Naive thymus-derived CD4-positive, alpha-beta T cell (primary cell): Measurements from ENCODE around the gene PLEKHG1. TPM values are rescaled to one million over a fixed set of nuclear protein-coding genes. Genes with fewer than 3 reads are reported as not detected.

Experiments used
- ATAC-seq: fragments of 150-1000 bp; cut with Tn5 transposase; 2 replicates; pipeline ENCODE4 v1.10.0; 2021; ENCODE audit warnings: mild to moderate bottlenecking, moderate library complexity
- CTCF ChIA-PET: fragments of 350-600 bp; sonication (Branson Sonifier 250); formaldehyde crosslinking; loops from one replicate; lab custom pipeline; 2021; ENCODE audit warnings: antibody characterized with exemption; lab: Charles Lee
- POLR2A ChIA-PET: fragments of 350-600 bp; sonication (Branson Sonifier 250); formaldehyde crosslinking; loops from one replicate; lab custom pipeline; 2021; ENCODE audit warnings: antibody characterized with exemption, inconsistent platforms; lab: Charles Lee
- DNase-seq, 9 donors: peaks; one replicate each; pipeline versions ENCODE4 v3.0.0 to v3.0.0-alpha.2; 2020 to 2022; ENCODE audit warnings: mixed read lengths in 1 of 9
- H3K27ac ChIP-seq: one replicate; pipeline ENCODE4 v1.7.0; 2013; ENCODE audit warnings: mild to moderate bottlenecking, low read depth, low read length, moderate library complexity
- H3K27me3 ChIP-seq, 2 donors: one replicate each; pipeline ENCODE4 v1.7.0; 2013; ENCODE audit warnings: low read length in 2 of 2, mild to moderate bottlenecking in 2 of 2, moderate library complexity in 2 of 2; ENCODE audit not compliant: control insufficient read depth in 2 of 2, insufficient read depth in 2 of 2
- H3K36me3 ChIP-seq, 3 experiments: 1 replicate in 2 of 3; 2 replicates in 1 of 3; pipeline ENCODE4 v1.7.0; 2013; ENCODE audit warnings: low read length in 3 of 3, mild to moderate bottlenecking in 3 of 3, moderate library complexity in 1 of 3; ENCODE audit not compliant: insufficient read depth in 3 of 3, control insufficient read depth in 2 of 3
- H3K4me1 ChIP-seq, 2 donors: one replicate each; pipeline ENCODE4 v1.7.0; 2013; ENCODE audit warnings: low read length in 2 of 2, mild to moderate bottlenecking in 2 of 2, moderate library complexity in 1 of 2; ENCODE audit not compliant: control insufficient read depth in 2 of 2, insufficient read depth in 2 of 2
- H3K4me3 ChIP-seq: 2 replicates; pipeline ENCODE4 v1.7.0; 2013; ENCODE audit warnings: mild to moderate bottlenecking, low read length
- H3K9me3 ChIP-seq, 3 experiments: 1 replicate in 2 of 3; 2 replicates in 1 of 3; pipeline ENCODE4 v1.7.0; 2013; ENCODE audit warnings: low read length in 3 of 3; ENCODE audit not compliant: control insufficient read depth in 2 of 3
- H3K27ac Mint-ChIP-seq, 9 donors: one replicate each; pipeline ENCODE4 v1.8.0; 2020 to 2022; ENCODE audit warnings: mixed read lengths in 9 of 9, mild to moderate bottlenecking in 8 of 9, moderate library complexity in 5 of 9, inconsistent platforms in 2 of 9
- H3K27me3 Mint-ChIP-seq, 5 donors: one replicate each; pipeline ENCODE4 v1.8.0; 2021 to 2022; ENCODE audit warnings: mixed read lengths in 5 of 5, mild to moderate bottlenecking in 1 of 5
- H3K36me3 Mint-ChIP-seq, 5 donors: one replicate each; pipeline ENCODE4 v1.8.0; 2020 to 2022; ENCODE audit warnings: mixed read lengths in 5 of 5, mild to moderate bottlenecking in 3 of 5, inconsistent platforms in 1 of 5
- H3K4me1 Mint-ChIP-seq, 7 donors: one replicate each; pipeline ENCODE4 v1.8.0; 2020 to 2022; ENCODE audit warnings: mixed read lengths in 7 of 7, mild to moderate bottlenecking in 3 of 7, inconsistent platforms in 1 of 7
- H3K4me3 Mint-ChIP-seq, 10 donors: one replicate each; pipeline ENCODE4 v1.8.0; 2020 to 2022; ENCODE audit warnings: mild to moderate bottlenecking in 10 of 10, mixed read lengths in 10 of 10, moderate library complexity in 6 of 10, inconsistent platforms in 2 of 10
- H3K9me3 Mint-ChIP-seq, 11 donors: one replicate each; pipeline ENCODE4 v1.8.0; 2020 to 2022; ENCODE audit warnings: mixed read lengths in 11 of 11, mild to moderate bottlenecking in 4 of 11, inconsistent platforms in 1 of 11, moderate library complexity in 1 of 11
- intact Hi-C, 2 donors: fragments of 100-400 bp; cut with micrococcal nuclease; formaldehyde crosslinking; loops; one replicate each; pipeline ENCODE4 v1.15.1; 2023
- polyA plus RNA-seq, 2 donors: library from polyadenylated mRNA; unstranded; fragments of 300-500 nt; fragmentation: Illumina TruSeq; gene quantifications; one replicate each; pipeline ENCODE4 v1.2.3, GENCODE V29; 2021
- total RNA-seq, 6 experiments: library from RNA in 5 of 6; stranded (reverse) in 5 of 6; gene quantifications; 1 replicate in 5 of 6; 2 replicates in 1 of 6; pipeline ENCODE4 v1.2.3 and lab custom pipeline; 2021 to 2026

PLEKHG1 gene
- total and polyA plus RNA-seq, 7 experiments from 2014 or later: 0.57 to 2.6 (median 0.69) TPM; not detected in 1

DNA sequence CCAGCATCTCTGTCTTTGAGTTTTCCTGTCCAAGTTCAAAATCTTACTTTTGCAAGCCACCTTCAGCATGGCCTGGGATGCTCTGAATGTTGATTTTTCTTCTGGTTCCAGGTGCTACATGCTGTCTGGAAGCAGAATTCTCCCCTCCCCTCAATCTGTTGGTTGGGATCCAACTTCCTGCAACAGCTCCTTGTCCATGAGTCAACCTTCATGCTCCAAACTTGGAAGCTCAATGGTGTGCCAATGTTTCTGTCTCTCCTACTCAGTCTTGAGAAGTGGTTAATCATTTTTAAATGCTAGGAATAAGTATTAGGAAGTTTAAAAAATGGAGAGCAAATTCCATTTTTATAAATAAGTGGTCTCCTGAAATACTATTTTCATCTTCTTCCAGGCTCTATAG is 33.2 kb upstream of the PLEKHG1 start:
- peaks cover 0 to 8% (median 0%) of the 10 kb centered on the region in 11 donors for H3K9me3 Mint-ChIP-seq
- intact Hi-C loops: no loop called here
- Histone ChIP-seq H3K4me3 (no peak overlapping the region), H3K4me1 (no peaks in the 10 kb centered on the region), H3K36me3 (no peaks in the 10 kb centered on the region), H3K27me3 (no peaks in the 10 kb centered on the region), H3K27ac (no peak overlapping the region), H3K9me3 (no peaks in the 10 kb centered on the region)
- peaks cover 6 to 15% (median 9%) of the 10 kb centered on the region in 5 donors for H3K27me3 Mint-ChIP-seq
- H3K36me3 Mint-ChIP-seq: no peaks in the 10 kb centered on the region
- DNase-seq (no peak), ATAC-seq (no peak)
- POLR2A ChIA-PET: no interaction called here
- no peak overlapping the region for H3K27ac Mint-ChIP-seq
- CTCF ChIA-PET: no interaction called here
- H3K4me1 Mint-ChIP-seq: no peaks in the 10 kb centered on the region
- no peak overlapping the region for H3K4me3 Mint-ChIP-seq

DNA sequence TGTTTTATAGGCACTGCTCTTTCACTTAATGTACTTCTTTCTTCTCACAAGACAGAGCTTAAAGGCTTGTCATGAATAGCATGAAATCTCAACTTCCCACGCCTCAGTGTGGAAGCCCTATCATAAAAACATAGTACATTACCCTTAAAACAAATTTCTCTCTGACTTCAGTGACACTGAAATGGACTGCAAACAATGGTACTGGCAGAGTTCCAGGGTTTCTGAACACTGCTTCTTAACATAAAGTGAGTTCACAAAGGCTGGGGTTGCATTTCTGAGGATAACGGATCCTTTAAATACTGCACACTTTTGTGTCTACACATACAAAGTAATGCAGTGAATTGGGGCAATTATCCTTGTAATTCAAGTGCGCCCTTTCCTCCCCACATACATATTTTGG is 32.3 kb upstream of the PLEKHG1 start:
- H3K27me3 ChIP-seq: no peaks in the 10 kb centered on the region
- no peaks in the 10 kb centered on the region for H3K9me3 ChIP-seq
- no peak overlapping the region for H3K4me3 ChIP-seq
- Mint-ChIP-seq H3K4me1 (no peaks in the 10 kb centered on the region), H3K27me3 (peaks cover 7 to 20% (median 11%) of the 10 kb centered on the region in 5 donors), H3K36me3 (peaks cover 0 to under 1% (median 0%) of the 10 kb centered on the region in 5 donors), H3K9me3 (peaks cover 0 to 8% (median 0%) of the 10 kb centered on the region in 11 donors), H3K27ac (no peak overlapping the region), H3K4me3 (no peak overlapping the region)
- no peak for ATAC-seq
- intact Hi-C loops: no loop called here
- no peaks in the 10 kb centered on the region for H3K36me3 ChIP-seq
- CTCF ChIA-PET: no interaction called here
- no peak overlapping the region for H3K27ac ChIP-seq
- POLR2A ChIA-PET: no interaction called here
- H3K4me1 ChIP-seq: no peaks in the 10 kb centered on the region
- DNase-seq: no peak

DNA sequence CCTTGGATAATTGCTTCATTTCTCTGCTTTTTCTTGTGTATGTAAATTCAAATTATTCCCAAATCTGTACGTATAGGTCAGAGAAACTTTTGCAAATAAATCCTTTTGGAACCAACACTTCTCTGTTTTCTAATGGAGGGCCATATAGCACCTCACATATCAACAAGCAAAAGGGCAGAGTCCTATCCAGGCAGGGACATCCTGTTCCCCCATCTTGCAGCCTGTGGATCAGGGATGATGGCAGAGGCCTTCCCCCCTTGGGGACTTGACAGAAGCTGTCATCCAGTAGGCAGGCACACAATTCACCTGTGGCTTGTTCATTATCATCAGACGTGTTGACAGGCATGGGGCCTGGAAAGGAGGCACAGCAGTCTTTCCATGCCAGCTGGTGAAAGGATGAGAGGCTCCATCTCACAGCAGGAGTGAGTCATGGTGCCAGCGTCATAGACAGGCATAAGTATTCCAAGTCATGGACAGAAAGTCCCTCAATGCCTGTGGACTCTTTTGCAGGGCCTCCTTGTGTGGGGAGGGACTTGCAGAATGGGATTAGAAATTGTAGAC is 31.8 kb upstream of the PLEKHG1 start:
- H3K27me3 Mint-ChIP-seq: peaks cover 12 to 25% (median 16%) of the 10 kb centered on the region in 5 donors
- peaks cover 0 to 8% (median 0%) of the 10 kb centered on the region in 11 donors for H3K9me3 Mint-ChIP-seq
- Histone ChIP-seq H3K36me3 (no peaks in the 10 kb centered on the region), H3K27ac (no peak overlapping the region), H3K4me3 (no peak overlapping the region), H3K4me1 (no peaks in the 10 kb centered on the region), H3K27me3 (no peaks in the 10 kb centered on the region), H3K9me3 (no peaks in the 10 kb centered on the region)
- no peak overlapping the region for H3K27ac Mint-ChIP-seq
- ChIA-PET POLR2A (no interaction called here), CTCF (no interaction called here)
- no peak overlapping the region for H3K4me3 Mint-ChIP-seq
- ATAC-seq (no peak), DNase-seq (no peak)
- H3K36me3 Mint-ChIP-seq: peaks cover 0 to 3% (median 0%) of the 10 kb centered on the region in 5 donors
- intact Hi-C loops: no loop called here
- no peaks in the 10 kb centered on the region for H3K4me1 Mint-ChIP-seq

DNA sequence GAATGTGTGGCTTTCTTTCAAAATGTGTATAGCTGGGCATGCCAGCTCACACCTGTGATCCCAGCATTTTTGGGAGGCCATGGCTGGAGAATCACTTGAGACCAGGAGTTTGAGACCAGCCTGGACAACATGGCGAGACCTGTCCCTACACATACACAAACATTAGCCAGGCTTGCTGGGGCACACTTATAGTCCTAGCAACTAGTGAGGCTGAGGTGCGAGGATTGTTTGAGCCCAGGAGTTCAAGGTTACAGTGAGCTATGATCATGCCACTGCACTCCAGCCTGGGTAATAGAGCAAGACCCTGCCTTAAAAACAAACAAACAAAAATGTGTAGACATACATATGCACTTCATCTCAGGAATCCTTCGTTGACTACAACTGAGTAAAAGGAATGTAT is 31.1 kb upstream of the PLEKHG1 start:
- CTCF ChIA-PET: no interaction called here
- Mint-ChIP-seq H3K4me3 (no peak overlapping the region), H3K4me1 (no peaks in the 10 kb centered on the region), H3K9me3 (peaks cover 0 to 8% (median 0%) of the 10 kb centered on the region in 11 donors), H3K27me3 (peaks cover 15 to 30% (median 21%) of the 10 kb centered on the region in 5 donors), H3K27ac (no peak overlapping the region), H3K36me3 (peaks cover 0 to 3% (median 0%) of the 10 kb centered on the region in 5 donors)
- ATAC-seq: no peak
- no peaks in the 10 kb centered on the region for H3K36me3 ChIP-seq
- DNase-seq: no peak
- POLR2A ChIA-PET: no interaction called here
- H3K4me3 ChIP-seq: no peak overlapping the region
- intact Hi-C loops: no loop called here
- H3K9me3 ChIP-seq: no peaks in the 10 kb centered on the region
- H3K27ac ChIP-seq: no peak overlapping the region
- H3K27me3 ChIP-seq: no peaks in the 10 kb centered on the region
- H3K4me1 ChIP-seq: no peaks in the 10 kb centered on the region

DNA sequence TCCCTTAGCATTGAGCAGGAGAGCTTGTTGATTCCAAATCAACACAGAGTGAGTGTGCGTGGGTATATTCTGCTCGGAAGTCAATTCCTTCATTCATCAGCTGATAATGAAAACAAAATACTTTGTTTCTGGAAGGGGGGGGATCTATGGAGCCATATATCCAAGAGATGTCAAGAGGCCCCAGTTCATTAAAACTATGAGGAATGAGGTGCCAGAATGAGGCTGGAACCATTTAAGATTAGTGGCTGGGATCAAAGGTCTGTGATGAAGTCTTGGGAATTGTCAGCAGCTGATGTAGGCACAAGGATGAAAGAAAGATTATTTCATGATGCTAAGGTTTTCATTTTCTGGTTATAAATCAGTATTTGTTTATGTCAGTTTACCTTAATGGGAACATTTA is 30.5 kb upstream of the PLEKHG1 start:
- H3K4me3 Mint-ChIP-seq: no peak overlapping the region

DNA sequence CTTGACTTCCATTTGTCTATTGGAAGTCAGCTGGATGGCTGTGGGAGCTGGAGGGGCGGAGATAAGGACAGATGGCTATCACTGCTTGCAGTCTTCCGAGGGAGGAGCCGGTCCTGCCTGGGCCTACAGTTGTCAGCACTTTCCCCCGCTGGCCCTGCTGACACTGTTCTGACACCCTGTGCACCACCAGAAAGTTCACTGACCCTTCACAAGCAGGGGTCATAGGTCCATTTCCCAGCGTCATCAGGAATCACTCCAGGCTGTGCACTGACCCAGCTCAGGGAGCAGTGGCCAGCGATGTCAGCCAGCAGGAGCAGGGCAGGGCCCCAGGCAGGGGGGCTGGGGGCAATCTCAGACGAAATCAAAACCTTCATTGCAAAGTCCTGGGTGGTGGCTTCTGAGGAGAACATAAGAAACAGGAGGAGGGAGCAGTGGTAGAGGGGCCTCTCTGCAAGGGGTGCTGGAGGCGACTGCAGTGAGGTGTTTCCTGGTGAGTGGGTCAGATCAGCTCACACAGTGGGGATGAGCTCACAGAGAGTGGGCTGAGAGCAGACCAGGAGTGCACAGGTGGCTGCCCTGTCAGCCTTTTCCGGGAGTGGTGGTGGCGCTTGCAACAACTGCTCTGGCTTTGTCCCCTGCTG is 26.5 kb upstream of the PLEKHG1 start:
- intact Hi-C loops: no loop called here
- no peaks in the 10 kb centered on the region for H3K4me1 ChIP-seq
- H3K36me3 Mint-ChIP-seq: peaks cover 0 to 3% (median 0%) of the 10 kb centered on the region in 5 donors
- peaks cover 21 to 58% (median 32%) of the 10 kb centered on the region in 5 donors for H3K27me3 Mint-ChIP-seq
- H3K27me3 ChIP-seq: no peaks in the 10 kb centered on the region
- no peaks in the 10 kb centered on the region for H3K36me3 ChIP-seq
- peaks cover 0 to 8% (median 0%) of the 10 kb centered on the region in 11 donors for H3K9me3 Mint-ChIP-seq
- no peaks in the 10 kb centered on the region for H3K9me3 ChIP-seq
- CTCF ChIA-PET: no interaction called here
- no peaks in the 10 kb centered on the region for H3K4me1 Mint-ChIP-seq
- no peak for DNase-seq
- POLR2A ChIA-PET: no interaction called here
- H3K27ac ChIP-seq: no peak overlapping the region
- no peak overlapping the region for H3K4me3 ChIP-seq
- H3K27ac Mint-ChIP-seq: no peak overlapping the region
- no peak overlapping the region for H3K4me3 Mint-ChIP-seq
- no peak for ATAC-seq

More for the DNA sequence above, 30.5 kb upstream of the PLEKHG1 start:
- ChIA-PET CTCF (no interaction called here), POLR2A (no interaction called here)
- H3K4me1 ChIP-seq: no peaks in the 10 kb centered on the region
- H3K27me3 ChIP-seq: no peaks in the 10 kb centered on the region
- Mint-ChIP-seq H3K9me3 (peaks cover 0 to 8% (median 0%) of the 10 kb centered on the region in 11 donors), H3K36me3 (peaks cover 0 to 3% (median 0%) of the 10 kb centered on the region in 5 donors), H3K4me1 (no peaks in the 10 kb centered on the region), H3K27ac (no peak overlapping the region), H3K27me3 (peaks cover 21 to 35% (median 27%) of the 10 kb centered on the region in 5 donors)
- no peaks in the 10 kb centered on the region for H3K36me3 ChIP-seq
- DNase-seq: no peak
- H3K9me3 ChIP-seq: no peaks in the 10 kb centered on the region
- H3K4me3 ChIP-seq: no peak overlapping the region
- ATAC-seq: no peak
- intact Hi-C loops: no loop called here
- no peak overlapping the region for H3K27ac ChIP-seq

DNA sequence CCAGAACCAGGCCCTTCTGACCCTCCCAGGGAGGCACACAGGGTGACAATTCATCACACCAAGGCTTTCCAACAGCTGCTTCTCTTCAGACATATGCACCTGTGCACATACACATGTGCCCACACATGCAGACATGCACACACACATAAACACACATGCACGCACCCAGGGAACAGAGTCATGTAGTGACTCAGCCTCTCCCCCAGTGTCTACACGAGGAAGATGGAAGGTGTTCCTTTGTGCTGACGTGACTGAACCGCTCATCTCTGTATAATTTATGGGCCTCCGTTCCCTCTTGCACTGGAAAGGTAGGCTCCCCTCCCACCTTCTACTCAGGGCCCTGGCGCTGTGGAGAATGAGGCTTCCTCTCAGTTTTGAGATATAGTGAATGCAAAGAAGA is 23.8 kb upstream of the PLEKHG1 start:
- Mint-ChIP-seq H3K9me3 (peaks cover 0 to 6% (median 0%) of the 10 kb centered on the region in 11 donors), H3K4me1 (no peaks in the 10 kb centered on the region), H3K27ac (no peak overlapping the region), H3K36me3 (peaks cover 0 to 3% (median 0%) of the 10 kb centered on the region in 5 donors), H3K27me3 (peaks cover 16 to 53% (median 26%) of the 10 kb centered on the region in 5 donors), H3K4me3 (no peak overlapping the region)
- POLR2A ChIA-PET: no interaction called here
- intact Hi-C loops: no loop called here
- no peaks in the 10 kb centered on the region for H3K36me3 ChIP-seq
- H3K4me3 ChIP-seq: no peak overlapping the region
- no peaks in the 10 kb centered on the region for H3K9me3 ChIP-seq
- no peak for DNase-seq
- no peaks in the 10 kb centered on the region for H3K27me3 ChIP-seq
- CTCF ChIA-PET: no interaction called here
- no peak overlapping the region for H3K27ac ChIP-seq
- no peak for ATAC-seq
- no peaks in the 10 kb centered on the region for H3K4me1 ChIP-seq
